Measurements from ENCODE around the gene HTRA3.

DNA sequence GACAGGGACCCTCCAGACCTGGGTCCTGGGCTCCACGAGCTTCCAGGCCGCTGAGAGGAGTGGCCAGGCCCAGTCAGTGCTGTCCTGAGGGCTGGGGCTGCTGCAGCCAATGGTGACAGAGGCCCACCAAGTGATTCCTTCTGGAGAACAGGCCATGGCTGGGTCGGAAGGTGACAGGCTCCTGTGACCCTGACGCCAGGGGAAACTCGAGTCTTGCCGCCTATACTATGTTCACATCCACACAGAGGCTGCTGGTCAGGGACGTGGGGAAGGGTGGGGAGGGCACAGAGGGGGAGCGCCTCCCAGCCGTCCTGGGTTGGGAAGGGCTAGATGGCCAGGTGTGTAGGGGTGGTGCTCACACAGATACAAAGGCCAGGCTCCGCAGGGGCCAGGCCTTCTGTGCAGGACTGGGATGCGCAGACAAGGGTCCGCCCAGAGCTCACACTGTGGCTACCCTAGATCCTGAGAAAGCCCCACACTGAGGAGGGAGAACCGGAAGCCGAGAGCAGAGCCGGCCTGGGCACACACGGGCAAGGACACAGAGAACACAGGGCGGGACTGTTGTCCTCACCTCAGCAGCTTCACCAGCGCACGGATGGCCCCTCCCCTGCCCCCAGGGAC is 81.4 kb downstream of the HTRA3 start:
- TF ChIP-seq, protein P1, sequence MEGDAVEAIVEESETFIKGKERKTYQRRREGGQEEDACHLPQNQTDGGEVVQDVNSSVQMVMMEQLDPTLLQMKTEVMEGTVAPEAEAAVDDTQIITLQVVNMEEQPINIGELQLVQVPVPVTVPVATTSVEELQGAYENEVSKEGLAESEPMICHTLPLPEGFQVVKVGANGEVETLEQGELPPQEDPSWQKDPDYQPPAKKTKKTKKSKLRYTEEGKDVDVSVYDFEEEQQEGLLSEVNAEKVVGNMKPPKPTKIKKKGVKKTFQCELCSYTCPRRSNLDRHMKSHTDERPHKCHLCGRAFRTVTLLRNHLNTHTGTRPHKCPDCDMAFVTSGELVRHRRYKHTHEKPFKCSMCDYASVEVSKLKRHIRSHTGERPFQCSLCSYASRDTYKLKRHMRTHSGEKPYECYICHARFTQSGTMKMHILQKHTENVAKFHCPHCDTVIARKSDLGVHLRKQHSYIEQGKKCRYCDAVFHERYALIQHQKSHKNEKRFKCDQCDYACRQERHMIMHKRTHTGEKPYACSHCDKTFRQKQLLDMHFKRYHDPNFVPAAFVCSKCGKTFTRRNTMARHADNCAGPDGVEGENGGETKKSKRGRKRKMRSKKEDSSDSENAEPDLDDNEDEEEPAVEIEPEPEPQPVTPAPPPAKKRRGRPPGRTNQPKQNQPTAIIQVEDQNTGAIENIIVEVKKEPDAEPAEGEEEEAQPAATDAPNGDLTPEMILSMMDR (IDR thresholded peaks at IDR 0.05), result no peak
- TF ChIP-seq NR2C2 (CRISPR knock-in tag; IDR thresholded peaks at IDR 0.05), result no peak
- TF ChIP-seq FOXK1 (CRISPR knock-in tag; IDR thresholded peaks at IDR 0.05), result no peak
- TF ChIP-seq ESRRA (CRISPR knock-in tag; IDR thresholded peaks at IDR 0.05; ENCODE audit: borderline replicate concordance), result no peak
- no peak for TF ChIP-seq JUN (CRISPR knock-in tag; IDR thresholded peaks at IDR 0.05)
- TF ChIP-seq SP1 (CRISPR knock-in tag; conservative IDR thresholded peaks at IDR 0.05), result no peak
- TF ChIP-seq, protein P2, sequence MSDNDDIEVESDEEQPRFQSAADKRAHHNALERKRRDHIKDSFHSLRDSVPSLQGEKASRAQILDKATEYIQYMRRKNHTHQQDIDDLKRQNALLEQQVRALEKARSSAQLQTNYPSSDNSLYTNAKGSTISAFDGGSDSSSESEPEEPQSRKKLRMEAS (CRISPR knock-in tag; IDR thresholded peaks at IDR 0.05), result no peak
- TF ChIP-seq, protein P3, sequence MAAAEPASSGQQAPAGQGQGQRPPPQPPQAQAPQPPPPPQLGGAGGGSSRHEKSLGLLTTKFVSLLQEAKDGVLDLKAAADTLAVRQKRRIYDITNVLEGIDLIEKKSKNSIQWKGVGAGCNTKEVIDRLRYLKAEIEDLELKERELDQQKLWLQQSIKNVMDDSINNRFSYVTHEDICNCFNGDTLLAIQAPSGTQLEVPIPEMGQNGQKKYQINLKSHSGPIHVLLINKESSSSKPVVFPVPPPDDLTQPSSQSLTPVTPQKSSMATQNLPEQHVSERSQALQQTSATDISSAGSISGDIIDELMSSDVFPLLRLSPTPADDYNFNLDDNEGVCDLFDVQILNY (CRISPR knock-in tag; IDR thresholded peaks at IDR 0.05), result no peak
- TF ChIP-seq, protein P4, sequence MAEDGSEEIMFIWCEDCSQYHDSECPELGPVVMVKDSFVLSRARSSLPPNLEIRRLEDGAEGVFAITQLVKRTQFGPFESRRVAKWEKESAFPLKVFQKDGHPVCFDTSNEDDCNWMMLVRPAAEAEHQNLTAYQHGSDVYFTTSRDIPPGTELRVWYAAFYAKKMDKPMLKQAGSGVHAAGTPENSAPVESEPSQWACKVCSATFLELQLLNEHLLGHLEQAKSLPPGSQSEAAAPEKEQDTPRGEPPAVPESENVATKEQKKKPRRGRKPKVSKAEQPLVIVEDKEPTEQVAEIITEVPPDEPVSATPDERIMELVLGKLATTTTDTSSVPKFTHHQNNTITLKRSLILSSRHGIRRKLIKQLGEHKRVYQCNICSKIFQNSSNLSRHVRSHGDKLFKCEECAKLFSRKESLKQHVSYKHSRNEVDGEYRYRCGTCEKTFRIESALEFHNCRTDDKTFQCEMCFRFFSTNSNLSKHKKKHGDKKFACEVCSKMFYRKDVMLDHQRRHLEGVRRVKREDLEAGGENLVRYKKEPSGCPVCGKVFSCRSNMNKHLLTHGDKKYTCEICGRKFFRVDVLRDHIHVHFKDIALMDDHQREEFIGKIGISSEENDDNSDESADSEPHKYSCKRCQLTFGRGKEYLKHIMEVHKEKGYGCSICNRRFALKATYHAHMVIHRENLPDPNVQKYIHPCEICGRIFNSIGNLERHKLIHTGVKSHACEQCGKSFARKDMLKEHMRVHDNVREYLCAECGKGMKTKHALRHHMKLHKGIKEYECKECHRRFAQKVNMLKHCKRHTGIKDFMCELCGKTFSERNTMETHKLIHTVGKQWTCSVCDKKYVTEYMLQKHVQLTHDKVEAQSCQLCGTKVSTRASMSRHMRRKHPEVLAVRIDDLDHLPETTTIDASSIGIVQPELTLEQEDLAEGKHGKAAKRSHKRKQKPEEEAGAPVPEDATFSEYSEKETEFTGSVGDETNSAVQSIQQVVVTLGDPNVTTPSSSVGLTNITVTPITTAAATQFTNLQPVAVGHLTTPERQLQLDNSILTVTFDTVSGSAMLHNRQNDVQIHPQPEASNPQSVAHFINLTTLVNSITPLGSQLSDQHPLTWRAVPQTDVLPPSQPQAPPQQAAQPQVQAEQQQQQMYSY (CRISPR knock-in tag; IDR thresholded peaks at IDR 0.05), result no peak
- TF ChIP-seq, protein P5, sequence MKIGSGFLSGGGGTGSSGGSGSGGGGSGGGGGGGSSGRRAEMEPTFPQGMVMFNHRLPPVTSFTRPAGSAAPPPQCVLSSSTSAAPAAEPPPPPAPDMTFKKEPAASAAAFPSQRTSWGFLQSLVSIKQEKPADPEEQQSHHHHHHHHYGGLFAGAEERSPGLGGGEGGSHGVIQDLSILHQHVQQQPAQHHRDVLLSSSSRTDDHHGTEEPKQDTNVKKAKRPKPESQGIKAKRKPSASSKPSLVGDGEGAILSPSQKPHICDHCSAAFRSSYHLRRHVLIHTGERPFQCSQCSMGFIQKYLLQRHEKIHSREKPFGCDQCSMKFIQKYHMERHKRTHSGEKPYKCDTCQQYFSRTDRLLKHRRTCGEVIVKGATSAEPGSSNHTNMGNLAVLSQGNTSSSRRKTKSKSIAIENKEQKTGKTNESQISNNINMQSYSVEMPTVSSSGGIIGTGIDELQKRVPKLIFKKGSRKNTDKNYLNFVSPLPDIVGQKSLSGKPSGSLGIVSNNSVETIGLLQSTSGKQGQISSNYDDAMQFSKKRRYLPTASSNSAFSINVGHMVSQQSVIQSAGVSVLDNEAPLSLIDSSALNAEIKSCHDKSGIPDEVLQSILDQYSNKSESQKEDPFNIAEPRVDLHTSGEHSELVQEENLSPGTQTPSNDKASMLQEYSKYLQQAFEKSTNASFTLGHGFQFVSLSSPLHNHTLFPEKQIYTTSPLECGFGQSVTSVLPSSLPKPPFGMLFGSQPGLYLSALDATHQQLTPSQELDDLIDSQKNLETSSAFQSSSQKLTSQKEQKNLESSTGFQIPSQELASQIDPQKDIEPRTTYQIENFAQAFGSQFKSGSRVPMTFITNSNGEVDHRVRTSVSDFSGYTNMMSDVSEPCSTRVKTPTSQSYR (CRISPR knock-in tag; IDR thresholded peaks at IDR 0.05), result no peak
- no peak for TF ChIP-seq CBFB (CRISPR knock-in tag; IDR thresholded peaks at IDR 0.05; ENCODE audit: low read depth)
- TF ChIP-seq ELF4 (CRISPR knock-in tag; IDR thresholded peaks at IDR 0.05; ENCODE audit: low read depth), result no peak
- TF ChIP-seq, protein P6, sequence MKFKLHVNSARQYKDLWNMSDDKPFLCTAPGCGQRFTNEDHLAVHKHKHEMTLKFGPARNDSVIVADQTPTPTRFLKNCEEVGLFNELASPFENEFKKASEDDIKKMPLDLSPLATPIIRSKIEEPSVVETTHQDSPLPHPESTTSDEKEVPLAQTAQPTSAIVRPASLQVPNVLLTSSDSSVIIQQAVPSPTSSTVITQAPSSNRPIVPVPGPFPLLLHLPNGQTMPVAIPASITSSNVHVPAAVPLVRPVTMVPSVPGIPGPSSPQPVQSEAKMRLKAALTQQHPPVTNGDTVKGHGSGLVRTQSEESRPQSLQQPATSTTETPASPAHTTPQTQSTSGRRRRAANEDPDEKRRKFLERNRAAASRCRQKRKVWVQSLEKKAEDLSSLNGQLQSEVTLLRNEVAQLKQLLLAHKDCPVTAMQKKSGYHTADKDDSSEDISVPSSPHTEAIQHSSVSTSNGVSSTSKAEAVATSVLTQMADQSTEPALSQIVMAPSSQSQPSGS (CRISPR knock-in tag; IDR thresholded peaks at IDR 0.05; ENCODE audit: borderline replicate concordance, low read depth), result no peak
